ENCODE results near the gene BRD3. TPM values are rescaled to one million over a fixed set of nuclear protein-coding genes. Genes with fewer than 3 reads are reported as not detected.

Gene BRD3
- total and polyA plus RNA-seq, 2 donors from 2014 or later = 7.7 to 46.2 TPM

DNA sequence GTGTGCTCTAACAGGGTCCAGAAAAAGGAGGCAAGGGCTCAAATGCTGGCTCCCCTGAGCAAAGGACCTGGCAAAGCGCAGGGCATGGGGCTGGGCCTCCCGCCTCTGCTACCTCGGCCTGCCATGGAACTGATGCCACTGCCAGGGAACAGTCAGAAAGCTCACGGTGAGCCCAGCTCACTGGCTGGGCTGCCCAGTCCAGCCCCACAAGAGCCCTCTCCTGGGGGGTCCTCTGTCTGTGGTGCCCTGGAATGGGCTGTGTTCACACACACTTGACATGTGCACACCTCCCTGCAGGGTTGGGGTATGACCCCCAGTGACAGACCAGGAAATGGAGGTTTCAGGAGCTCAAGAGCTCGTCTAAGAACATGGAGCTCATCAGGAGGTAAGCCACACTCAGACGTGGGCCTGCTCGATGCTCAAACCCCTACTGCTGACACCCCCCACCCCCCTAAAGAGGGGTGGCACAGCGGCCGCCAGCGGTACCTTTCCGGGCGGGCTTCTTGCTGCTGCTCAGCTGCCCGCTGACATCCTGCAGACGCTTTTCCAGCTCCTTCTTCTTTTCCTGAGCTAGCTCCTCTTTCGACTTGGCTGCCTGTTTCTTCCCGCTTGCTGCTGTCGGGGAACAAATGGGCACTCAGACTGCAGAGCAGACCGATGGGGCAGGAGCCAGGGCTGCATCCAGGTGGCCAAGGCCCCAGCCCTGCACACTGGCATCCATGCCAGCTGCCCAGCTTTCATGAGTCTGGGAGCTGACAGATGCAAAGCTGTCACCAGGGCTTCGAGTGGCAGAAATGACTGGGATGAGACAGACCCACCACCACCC is 33.4 kb downstream of the BRD3 start:
- intact Hi-C loops (cut with DNase I) = no loop called here
- peak in 1 of 5 donors; percentile 52 for DNase-seq
- TF ChIP-seq, protein P1, sequence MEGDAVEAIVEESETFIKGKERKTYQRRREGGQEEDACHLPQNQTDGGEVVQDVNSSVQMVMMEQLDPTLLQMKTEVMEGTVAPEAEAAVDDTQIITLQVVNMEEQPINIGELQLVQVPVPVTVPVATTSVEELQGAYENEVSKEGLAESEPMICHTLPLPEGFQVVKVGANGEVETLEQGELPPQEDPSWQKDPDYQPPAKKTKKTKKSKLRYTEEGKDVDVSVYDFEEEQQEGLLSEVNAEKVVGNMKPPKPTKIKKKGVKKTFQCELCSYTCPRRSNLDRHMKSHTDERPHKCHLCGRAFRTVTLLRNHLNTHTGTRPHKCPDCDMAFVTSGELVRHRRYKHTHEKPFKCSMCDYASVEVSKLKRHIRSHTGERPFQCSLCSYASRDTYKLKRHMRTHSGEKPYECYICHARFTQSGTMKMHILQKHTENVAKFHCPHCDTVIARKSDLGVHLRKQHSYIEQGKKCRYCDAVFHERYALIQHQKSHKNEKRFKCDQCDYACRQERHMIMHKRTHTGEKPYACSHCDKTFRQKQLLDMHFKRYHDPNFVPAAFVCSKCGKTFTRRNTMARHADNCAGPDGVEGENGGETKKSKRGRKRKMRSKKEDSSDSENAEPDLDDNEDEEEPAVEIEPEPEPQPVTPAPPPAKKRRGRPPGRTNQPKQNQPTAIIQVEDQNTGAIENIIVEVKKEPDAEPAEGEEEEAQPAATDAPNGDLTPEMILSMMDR (IDR thresholded peaks at IDR 0.05; ENCODE audit: borderline replicate concordance, extremely low read depth, insufficient read depth) = no peak
- Histone ChIP-seq H3K9ac (ENCODE audit: low read length in 3 of 3) (no peak overlapping the region), H3K4me3 (ENCODE audit: low read length in 3 of 3) (no peak overlapping the region), H3K27ac (ENCODE audit: low read depth in 2 of 2, low read length in 2 of 2) (no peak overlapping the region), H3K27me3 (ENCODE audit: control insufficient read depth, insufficient read depth, low read length) (no peaks in the 10 kb centered on the region), H3K4me1 (ENCODE audit: control insufficient read depth in 2 of 3, insufficient read depth in 2 of 3, low read depth in 1 of 3, low read length in 3 of 3) (no peaks in the 10 kb centered on the region), H3K36me3 (ENCODE audit: control insufficient read depth in 2 of 3, insufficient read depth in 3 of 3, low read length in 3 of 3) (peaks cover 6 to 36% (median 20%) of the 10 kb centered on the region in 3 donors), H3K9me3 (ENCODE audit: control insufficient read depth in 2 of 3, insufficient read depth in 1 of 3, low read length in 3 of 3) (no peaks in the 10 kb centered on the region)
- no peak for FAIRE-seq

DNA sequence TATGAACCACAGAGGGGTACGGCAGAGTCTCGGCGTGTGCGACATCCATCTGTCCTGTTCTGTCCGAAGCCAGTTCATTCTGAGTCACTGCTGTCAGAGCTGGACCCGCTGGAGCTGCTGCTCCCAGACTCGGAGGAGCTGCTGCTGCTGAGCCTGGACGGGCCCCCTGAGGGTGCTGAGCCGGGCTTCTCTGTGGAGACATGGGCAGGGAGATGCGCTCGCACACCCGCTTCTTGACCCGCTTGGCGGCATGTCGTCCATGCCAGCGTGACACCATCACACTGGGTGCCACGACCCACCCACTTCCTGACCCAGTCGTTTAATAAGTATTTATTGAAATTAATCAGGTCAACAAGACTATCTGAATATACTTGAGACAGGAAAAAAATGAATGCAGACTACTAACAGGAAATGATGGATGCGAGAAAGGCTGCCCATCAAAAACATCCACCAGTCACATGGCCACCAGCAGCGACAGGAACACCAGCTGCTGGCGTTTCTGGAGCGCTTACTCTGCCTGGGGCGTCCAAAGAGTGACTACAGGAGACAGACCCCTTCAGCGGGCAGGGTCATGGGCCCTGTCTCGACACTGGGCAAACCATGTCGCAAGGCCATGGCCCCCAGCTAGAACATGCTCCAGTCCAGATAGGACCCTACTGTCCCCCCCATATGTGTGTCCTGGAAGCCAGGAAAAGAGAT is 34.2 kb downstream of the BRD3 start:
- H3K4me1 ChIP-seq (ENCODE audit: control insufficient read depth in 2 of 3, insufficient read depth in 2 of 3, low read depth in 1 of 3, low read length in 3 of 3) = no peaks in the 10 kb centered on the region
- intact Hi-C loops (cut with DNase I) = no loop called here
- no peak for FAIRE-seq
- no peak overlapping the region for H3K9ac ChIP-seq (ENCODE audit: low read length in 3 of 3)
- H3K27ac ChIP-seq (ENCODE audit: low read depth in 2 of 2, low read length in 2 of 2) = no peak overlapping the region
- peaks cover 3 to 36% (median 20%) of the 10 kb centered on the region in 3 donors for H3K36me3 ChIP-seq (ENCODE audit: control insufficient read depth in 2 of 3, insufficient read depth in 3 of 3, low read length in 3 of 3)
- TF ChIP-seq, protein P1 (IDR thresholded peaks at IDR 0.05; ENCODE audit: borderline replicate concordance, extremely low read depth, insufficient read depth) = no peak
- H3K27me3 ChIP-seq (ENCODE audit: control insufficient read depth, insufficient read depth, low read length) = no peaks in the 10 kb centered on the region
- DNase-seq = no peak
- H3K4me3 ChIP-seq (ENCODE audit: low read length in 3 of 3) = no peak overlapping the region
- H3K9me3 ChIP-seq (ENCODE audit: control insufficient read depth in 2 of 3, insufficient read depth in 1 of 3, low read length in 3 of 3) = no peaks in the 10 kb centered on the region

DNA sequence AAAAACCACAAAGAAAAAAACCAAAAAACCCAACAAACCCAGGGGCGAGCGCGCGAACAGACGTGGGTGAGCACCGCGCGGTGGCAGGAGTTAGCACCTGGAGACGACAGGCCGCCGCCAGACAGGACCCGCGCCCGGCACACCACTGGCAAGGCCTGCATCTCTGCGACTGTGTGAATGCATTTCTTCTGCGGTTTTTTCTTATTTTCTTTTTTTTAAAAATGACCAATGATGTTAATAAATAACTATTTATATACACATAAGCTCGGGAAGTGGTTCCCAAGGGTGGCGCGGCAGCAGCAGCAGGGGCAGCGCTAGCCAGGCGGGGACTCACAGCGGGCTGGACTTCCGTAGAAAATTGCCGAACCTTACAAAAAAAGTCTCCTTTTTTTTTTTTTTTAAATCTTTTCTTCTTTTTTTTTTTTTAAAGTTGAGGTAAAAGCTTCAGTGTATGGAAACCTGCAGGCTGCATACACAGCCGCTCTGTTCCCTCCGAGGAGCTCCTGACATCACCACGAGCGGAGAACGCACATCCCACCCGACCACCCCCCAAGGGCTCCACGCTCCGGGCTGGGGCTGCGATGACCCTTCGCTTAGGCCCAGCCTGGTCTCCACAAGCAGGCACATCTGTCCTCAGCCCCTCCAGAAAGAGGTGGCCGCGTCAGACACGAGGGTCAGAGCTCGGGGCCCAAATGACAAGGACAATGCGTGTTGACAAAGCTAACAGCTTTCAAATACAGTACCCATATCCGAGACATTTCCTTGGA is 35.2 kb downstream of the BRD3 start:
- Histone ChIP-seq H3K27ac (ENCODE audit: low read depth in 2 of 2, low read length in 2 of 2) (no peak overlapping the region), H3K9ac (ENCODE audit: low read length in 3 of 3) (no peak overlapping the region), H3K9me3 (ENCODE audit: control insufficient read depth in 2 of 3, insufficient read depth in 1 of 3, low read length in 3 of 3) (no peaks in the 10 kb centered on the region), H3K27me3 (ENCODE audit: control insufficient read depth, insufficient read depth, low read length) (no peaks in the 10 kb centered on the region), H3K4me3 (ENCODE audit: low read length in 3 of 3) (no peak overlapping the region), H3K4me1 (ENCODE audit: control insufficient read depth in 2 of 3, insufficient read depth in 2 of 3, low read depth in 1 of 3, low read length in 3 of 3) (no peaks in the 10 kb centered on the region), H3K36me3 (ENCODE audit: control insufficient read depth in 2 of 3, insufficient read depth in 3 of 3, low read length in 3 of 3) (peaks cover 3 to 30% (median 20%) of the 10 kb centered on the region in 3 donors)
- FAIRE-seq (no peak), DNase-seq (peak in 1 of 5 donors; percentile 70)
- TF ChIP-seq, protein P1 (IDR thresholded peaks at IDR 0.05; ENCODE audit: borderline replicate concordance, extremely low read depth, insufficient read depth) = no peak
- intact Hi-C loops (cut with DNase I) = no loop called here
